GM19043 (cell line): ENCODE data around the gene DRAP1.
A peak's percentile ranks its signal among the peaks of the same experiment; 100 is the strongest.

Experiments
- ATAC-seq: cut with Tn5 transposase; IDR thresholded peaks from one replicate; pipeline ENCODE4 v1.9.1; 2021; ENCODE audit warnings: low read depth; ENCODE audit not compliant: unreplicated experiment

DRAP1 gene

GRCh38 chr11:65919141-65919572 is at the start of gene DRAP1:
TSS of gene DRAP1 (plus strand) at chr11:65919426. CDS start at chr11:65919502, 76 bp downstream.
- ATAC-seq, result peak; percentile 79

- no peak for ATAC-seq
Observed at GRCh38 chr11:65869643-65870306, 49.5 kb upstream of the DRAP1 start.

GRCh38 chr11:65870307-65870658 is 48.9 kb upstream of the DRAP1 start:
- ATAC-seq, result no peak

- no peak for ATAC-seq
Observed at GRCh38 chr11:65870706-65871681, 48.2 kb upstream of the DRAP1 start.

GRCh38 chr11:65871811-65872548 is 47.2 kb upstream of the DRAP1 start:
- no peak for ATAC-seq

- ATAC-seq, result no peak
Observed at GRCh38 chr11:65872586-65873317, 46.5 kb upstream of the DRAP1 start, which contains the start of gene EFEMP2. TSS of gene EFEMP2 (minus strand) at chr11:65872800. CDS start at chr11:65872354, 446 bp downstream.

- peak; percentile 72 for ATAC-seq
Observed at GRCh38 chr11:65873318-65874156, 45.7 kb upstream of the DRAP1 start.

GRCh38 chr11:65879617-65880016 is 39.6 kb upstream of the DRAP1 start, which contains the start of gene CTSW:
TSS of gene CTSW (plus strand) at chr11:65879837. CDS start at chr11:65879855, 18 bp downstream.
- no peak for ATAC-seq

GRCh38 chr11:65880027-65880426 is 39.2 kb upstream of the DRAP1 start:
- no peak for ATAC-seq

- ATAC-seq, result no peak
Observed at GRCh38 chr11:65880844-65881421, 38.3 kb upstream of the DRAP1 start.

- no peak for ATAC-seq
Observed at GRCh38 chr11:65882120-65883057, 36.8 kb upstream of the DRAP1 start.

- no peak for ATAC-seq
Observed at GRCh38 chr11:65883058-65883761, 36.0 kb upstream of the DRAP1 start.

GRCh38 chr11:65883786-65884715 is 35.2 kb upstream of the DRAP1 start:
- ATAC-seq, result no peak

- ATAC-seq, result no peak
Observed at GRCh38 chr11:65884716-65885092, 34.5 kb upstream of the DRAP1 start.

GRCh38 chr11:65885231-65885630 is 34.0 kb upstream of the DRAP1 start:
- no peak for ATAC-seq
